Measurements from ENCODE around the gene DPYD.

DNA sequence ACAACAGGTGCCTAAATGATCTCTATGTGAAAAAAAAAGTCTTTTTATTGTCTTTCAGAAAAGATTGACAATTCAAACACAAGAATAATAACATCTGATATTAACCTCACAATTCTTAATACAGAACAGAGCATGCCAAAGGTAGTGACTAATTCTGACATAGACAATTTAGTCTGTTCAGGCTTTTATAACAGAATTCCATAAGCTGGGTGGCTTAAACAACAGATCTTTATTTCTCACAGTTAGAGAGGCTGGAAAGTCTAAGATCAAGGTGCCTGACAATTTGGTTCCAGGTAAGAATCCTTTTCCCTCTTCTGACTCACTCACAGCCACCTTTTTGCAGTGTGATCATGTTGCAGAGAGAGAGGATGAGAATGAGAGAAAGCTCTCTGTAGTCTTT is 27.0 kb downstream of the DPYD start:
- TF ChIP-seq, protein P1, sequence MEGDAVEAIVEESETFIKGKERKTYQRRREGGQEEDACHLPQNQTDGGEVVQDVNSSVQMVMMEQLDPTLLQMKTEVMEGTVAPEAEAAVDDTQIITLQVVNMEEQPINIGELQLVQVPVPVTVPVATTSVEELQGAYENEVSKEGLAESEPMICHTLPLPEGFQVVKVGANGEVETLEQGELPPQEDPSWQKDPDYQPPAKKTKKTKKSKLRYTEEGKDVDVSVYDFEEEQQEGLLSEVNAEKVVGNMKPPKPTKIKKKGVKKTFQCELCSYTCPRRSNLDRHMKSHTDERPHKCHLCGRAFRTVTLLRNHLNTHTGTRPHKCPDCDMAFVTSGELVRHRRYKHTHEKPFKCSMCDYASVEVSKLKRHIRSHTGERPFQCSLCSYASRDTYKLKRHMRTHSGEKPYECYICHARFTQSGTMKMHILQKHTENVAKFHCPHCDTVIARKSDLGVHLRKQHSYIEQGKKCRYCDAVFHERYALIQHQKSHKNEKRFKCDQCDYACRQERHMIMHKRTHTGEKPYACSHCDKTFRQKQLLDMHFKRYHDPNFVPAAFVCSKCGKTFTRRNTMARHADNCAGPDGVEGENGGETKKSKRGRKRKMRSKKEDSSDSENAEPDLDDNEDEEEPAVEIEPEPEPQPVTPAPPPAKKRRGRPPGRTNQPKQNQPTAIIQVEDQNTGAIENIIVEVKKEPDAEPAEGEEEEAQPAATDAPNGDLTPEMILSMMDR (conservative IDR thresholded peaks at IDR 0.05; ENCODE audit: low read depth, low read length) = no peak
- TF ChIP-seq EZH2 (IDR thresholded peaks at IDR 0.05; ENCODE audit: low read length, unreplicated experiment) = no peak
- no peak for TF ChIP-seq EZH2phosphoT487 (IDR thresholded peaks at IDR 0.05; ENCODE audit: borderline replicate concordance, low read length)

Measured in PC-3 (cell line).